NB4 (cell line): Measurements from ENCODE around the gene BARD1.
"Not testable (repeated sequence)": the region's sequence is repeated elsewhere in the genome, so short reads cannot be mapped to it uniquely, and the experiment has no call there.

Experiments
- DNase-seq: peaks from one replicate; pipeline ENCODE4 v3.0.0; 2010; ENCODE audit warnings: low read depth
- H3K4me3 ChIP-seq: one replicate; pipeline ENCODE4 v1.5.1; 2011; ENCODE audit warnings: mild to moderate bottlenecking, low read depth, low read length, moderate library complexity
- CTCF ChIP-seq: IDR thresholded peaks from one replicate; pipeline ENCODE4 v1.5.1; 2012; ENCODE audit warnings: low read depth, low read length
- MAX ChIP-seq: IDR thresholded peaks from 2 replicates; pipeline ENCODE4 v1.6.1; 2011; ENCODE audit warnings: low read depth, low read length
- MYC ChIP-seq: IDR thresholded peaks from 2 replicates; pipeline ENCODE4 v1.6.1; 2011; ENCODE audit warnings: low read depth, low read length
- POLR2A ChIP-seq: IDR thresholded peaks from 2 replicates; pipeline ENCODE4 v1.6.1; 2011; ENCODE audit warnings: mild to moderate bottlenecking; ENCODE audit not compliant: insufficient read length; ENCODE audit errors: extremely low read depth

BARD1 gene

GRCh38 chr2:214796911-214797310, 12.6 kb downstream of the BARD1 start:
- TF ChIP-seq CTCF (no peak), MYC (no peak), POLR2A (no peak), MAX (no peak)
- no peak overlapping the region for H3K4me3 ChIP-seq
- DNase-seq, result no peak

GRCh38 chr2:214783181-214783580, 26.3 kb downstream of the BARD1 start:
- not testable (repeated sequence) for DNase-seq, H3K4me3 ChIP-seq

GRCh38 chr2:214782671-214783070, 26.8 kb downstream of the BARD1 start:
- H3K4me3 ChIP-seq, result no peak overlapping the region
- no peak for DNase-seq
- TF ChIP-seq MYC (no peak), CTCF (no peak), MAX (no peak), POLR2A (no peak)

GRCh38 chr2:214781226-214781625, 28.3 kb downstream of the BARD1 start:
- no peak overlapping the region for H3K4me3 ChIP-seq
- DNase-seq, result no peak
- TF ChIP-seq CTCF (no peak), MYC (no peak), POLR2A (no peak), MAX (no peak)

- no peak overlapping the region for H3K4me3 ChIP-seq
- TF ChIP-seq MYC, result no peak
- no peak for DNase-seq
Observed at GRCh38 chr2:214775971-214776370, 33.5 kb downstream of the BARD1 start.

- no peak overlapping the region for H3K4me3 ChIP-seq
- TF ChIP-seq MAX (no peak), MYC (no peak), POLR2A (no peak), CTCF (no peak)
- no peak for DNase-seq
Observed at GRCh38 chr2:214774108-214774507, 35.4 kb downstream of the BARD1 start.

GRCh38 chr2:214772443-214773015, 37.0 kb downstream of the BARD1 start:
- no peak overlapping the region for H3K4me3 ChIP-seq
- no peak for DNase-seq
- TF ChIP-seq CTCF, result no peak
- TF ChIP-seq POLR2A, result no peak
- TF ChIP-seq MYC, result no peak
- no peak for TF ChIP-seq MAX
